Thyroid gland (tissue), 4 donors: ENCODE measurements around the gene ACAP2. TPM values are rescaled to one million over a fixed set of nuclear protein-coding genes. Genes with fewer than 3 reads are reported as not detected.
A peak's percentile ranks its signal among the peaks of the same experiment; 100 is the strongest.

Experiments
- DNase-seq, 2 donors: peaks; one replicate each; pipeline ENCODE4 v3.0.0-alpha.2; 2019
- H3K27ac ChIP-seq, 3 donors: fragments of 200-600 bp; sonication (generic); 1 replicate in 2 of 3; 2 replicates in 1 of 3; pipeline ENCODE4 v1.5.1; 2016 to 2019; ENCODE audit warnings: mild to moderate bottlenecking in 1 of 3, moderate library complexity in 1 of 3
- H3K27me3 ChIP-seq: fragments of 200-600 bp; sonication (generic); one replicate; pipeline ENCODE4 v1.5.1; 2019
- H3K36me3 ChIP-seq, 2 donors: fragments of 200-600 bp; sonication (generic); one replicate each; pipeline ENCODE4 v1.5.1; 2016 to 2019
- H3K4me1 ChIP-seq, 2 donors: fragments of 200-600 bp; sonication (generic); one replicate each; pipeline ENCODE4 v1.5.1; 2017 to 2019
- H3K4me3 ChIP-seq, 3 donors: fragments of 200-600 bp; sonication (generic); replicated peaks in 1 of 3; 1 replicate in 2 of 3; 2 replicates in 1 of 3; pipeline ENCODE4 v1.5.1; 2016; ENCODE audit warnings: mild to moderate bottlenecking in 1 of 3
- H3K9me3 ChIP-seq: fragments of 200-600 bp; sonication (generic); one replicate; pipeline ENCODE4 v1.5.1; 2017
- POLR2A ChIP-seq, 2 donors: fragments of 450-650 bp; IDR thresholded peaks; one replicate each; pipeline ENCODE4 v1.6.1; 2017; ENCODE audit warnings: antibody characterized with exemption in 2 of 2, mild to moderate bottlenecking in 2 of 2, moderate library complexity in 1 of 2
- WGBS, 2 donors: methylation state at CpG; one replicate each; pipeline ENCODE4 v1.1.5; 2017; 5-methylcytosine and 5-hydroxymethylcytosine counted together
- intact Hi-C: fragments of 100-400 bp; cut with DNase I; formaldehyde crosslinking; loops from one replicate; pipeline ENCODE4 v1.15.1; 2023
- total RNA-seq, 4 donors: library from RNA; depleted of rRNA; stranded (reverse); fragments of >200 nt; gene quantifications; one replicate each; pipeline ENCODE4 v1.2.3, GENCODE V29; 2016
- TF ChIP-seq, protein P1 (sequence below), 6 experiments: fragments of 200-600 bp in 3 of 6; fragments of 450-650 bp in 3 of 6; sonication (generic) in 3 of 6; IDR thresholded peaks; one replicate each; pipeline ENCODE4 v1.5.1; 2016 to 2019; ENCODE audit warnings: antibody characterized with exemption in 6 of 6, mild to moderate bottlenecking in 2 of 6, inconsistent platforms in 1 of 6, moderate library complexity in 1 of 6

Gene ACAP2
- total RNA-seq, 4 donors from 2014 or later = 61.7 to 685 (median 71.3) TPM

DNA sequence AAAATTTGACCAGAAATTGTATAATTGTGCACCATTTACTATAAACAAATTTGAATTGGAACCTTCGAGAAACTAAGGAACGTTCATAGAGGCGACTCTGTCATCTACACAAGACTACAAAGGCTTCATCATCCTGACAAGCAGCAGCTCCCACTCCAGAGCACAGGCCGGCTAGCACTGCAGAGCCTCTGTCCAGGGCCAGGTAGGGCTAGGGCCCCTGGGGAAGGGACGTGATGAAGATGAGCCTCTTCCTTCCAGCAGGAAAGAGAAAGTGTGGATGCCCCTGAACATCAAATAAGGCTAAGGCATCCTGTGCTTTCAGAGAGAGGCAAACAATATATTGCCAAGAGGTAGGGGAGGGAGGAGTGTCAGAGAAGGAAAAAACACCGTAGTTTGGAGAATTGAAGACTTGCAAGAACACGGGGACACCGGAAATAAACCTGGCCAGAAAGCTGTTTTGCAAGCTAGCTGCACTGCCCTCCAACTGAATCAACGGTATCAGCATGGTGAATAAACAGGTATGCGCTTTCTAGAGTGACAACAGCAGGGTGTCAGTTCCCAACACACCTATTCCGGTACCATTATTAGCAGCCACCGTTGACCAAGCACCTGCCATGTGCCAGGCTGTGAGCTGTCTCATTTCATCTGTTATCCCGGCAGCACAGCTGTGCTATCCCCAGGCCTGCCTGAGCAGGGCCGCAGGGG is 184.2 kb downstream of the ACAP2 start:
- TF ChIP-seq, protein P1, sequence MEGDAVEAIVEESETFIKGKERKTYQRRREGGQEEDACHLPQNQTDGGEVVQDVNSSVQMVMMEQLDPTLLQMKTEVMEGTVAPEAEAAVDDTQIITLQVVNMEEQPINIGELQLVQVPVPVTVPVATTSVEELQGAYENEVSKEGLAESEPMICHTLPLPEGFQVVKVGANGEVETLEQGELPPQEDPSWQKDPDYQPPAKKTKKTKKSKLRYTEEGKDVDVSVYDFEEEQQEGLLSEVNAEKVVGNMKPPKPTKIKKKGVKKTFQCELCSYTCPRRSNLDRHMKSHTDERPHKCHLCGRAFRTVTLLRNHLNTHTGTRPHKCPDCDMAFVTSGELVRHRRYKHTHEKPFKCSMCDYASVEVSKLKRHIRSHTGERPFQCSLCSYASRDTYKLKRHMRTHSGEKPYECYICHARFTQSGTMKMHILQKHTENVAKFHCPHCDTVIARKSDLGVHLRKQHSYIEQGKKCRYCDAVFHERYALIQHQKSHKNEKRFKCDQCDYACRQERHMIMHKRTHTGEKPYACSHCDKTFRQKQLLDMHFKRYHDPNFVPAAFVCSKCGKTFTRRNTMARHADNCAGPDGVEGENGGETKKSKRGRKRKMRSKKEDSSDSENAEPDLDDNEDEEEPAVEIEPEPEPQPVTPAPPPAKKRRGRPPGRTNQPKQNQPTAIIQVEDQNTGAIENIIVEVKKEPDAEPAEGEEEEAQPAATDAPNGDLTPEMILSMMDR (IDR thresholded peaks at IDR 0.05) = no peak
- no peak for TF ChIP-seq POLR2A (IDR thresholded peaks at IDR 0.05)
- Histone ChIP-seq H3K27ac (peak overlapping the region in 2 of 3 donors; percentile 72 to 87), H3K4me3 (no peak overlapping the region), H3K9me3 (no peaks in the 10 kb centered on the region), H3K36me3 (no peaks in the 10 kb centered on the region), H3K4me1 (peaks cover 6 to 19% of the 10 kb centered on the region in 2 donors), H3K27me3 (no peaks in the 10 kb centered on the region)
- WGBS, 2 donors = 78 to 86% methylated on average over 13 to 14 of the region's 14 CpGs
- DNase-seq = no peak
- intact Hi-C loops = loop anchor here (5.0 to 10.0 kb wide), 3 partner anchors 144 to 576 kb away; no protein-coding TSS in a partner anchor

DNA sequence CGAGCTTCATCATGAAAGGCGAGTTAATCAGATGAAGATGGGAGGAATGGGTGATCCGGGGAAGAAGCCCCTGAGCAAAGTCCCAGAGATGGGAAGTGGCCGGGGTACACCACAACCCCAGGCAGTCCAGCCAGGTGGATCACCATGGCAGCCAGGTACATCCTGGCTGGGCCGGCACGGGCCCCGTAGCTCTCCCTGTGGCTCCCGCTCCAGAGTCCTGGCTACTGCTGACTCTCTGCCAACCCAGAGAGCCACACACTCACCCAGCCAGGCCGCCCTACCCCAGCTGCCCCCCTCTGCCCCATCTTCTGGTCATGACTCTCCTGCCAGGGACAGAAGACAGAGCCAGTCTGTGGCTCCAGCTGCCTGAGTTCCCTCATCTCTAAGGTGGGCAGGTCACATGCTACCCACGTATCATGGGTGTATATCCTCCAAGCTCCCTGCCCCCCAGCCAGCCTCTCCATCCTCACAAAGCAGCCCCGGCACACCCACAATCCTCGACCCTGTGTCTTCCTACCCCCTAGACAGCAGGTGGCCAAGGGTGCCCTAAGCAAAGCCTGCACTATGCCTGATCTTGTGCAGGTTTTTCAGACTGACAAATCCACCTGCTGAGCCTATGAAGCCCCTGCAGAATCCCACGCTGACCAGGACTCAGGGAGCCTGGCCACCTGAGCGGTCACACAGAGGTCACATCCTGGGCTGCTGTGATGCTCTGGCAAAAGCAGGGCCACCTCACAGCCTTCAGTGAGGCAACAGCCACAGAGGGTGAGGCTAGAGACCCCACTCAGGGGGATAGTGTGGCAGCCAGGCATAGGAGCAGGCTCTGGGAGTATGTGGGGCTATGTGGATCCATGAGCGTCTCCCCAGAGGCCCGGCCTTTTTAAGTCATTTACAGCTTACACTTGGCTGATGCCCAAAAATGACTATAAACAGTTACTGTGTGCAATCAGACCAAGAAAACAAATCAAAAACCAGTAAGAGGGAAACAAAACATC is 185.1 kb downstream of the ACAP2 start:
- WGBS, 2 donors = 93 to 97% methylated on average over 10 to 16 of the region's 16 CpGs
- no peak for DNase-seq
- no peak overlapping the region for H3K27ac ChIP-seq
- H3K36me3 ChIP-seq = no peaks in the 10 kb centered on the region
- no peak for TF ChIP-seq POLR2A (IDR thresholded peaks at IDR 0.05)
- TF ChIP-seq, protein P1 (IDR thresholded peaks at IDR 0.05) = no peak
- intact Hi-C loops = loop anchor here (5.0 to 10.0 kb wide), 3 partner anchors 143 to 575 kb away; no protein-coding TSS in a partner anchor
- no peak overlapping the region for H3K4me3 ChIP-seq
- no peaks in the 10 kb centered on the region for H3K9me3 ChIP-seq
- no peaks in the 10 kb centered on the region for H3K27me3 ChIP-seq
- H3K4me1 ChIP-seq = peaks cover 6 to 19% of the 10 kb centered on the region in 2 donors

DNA sequence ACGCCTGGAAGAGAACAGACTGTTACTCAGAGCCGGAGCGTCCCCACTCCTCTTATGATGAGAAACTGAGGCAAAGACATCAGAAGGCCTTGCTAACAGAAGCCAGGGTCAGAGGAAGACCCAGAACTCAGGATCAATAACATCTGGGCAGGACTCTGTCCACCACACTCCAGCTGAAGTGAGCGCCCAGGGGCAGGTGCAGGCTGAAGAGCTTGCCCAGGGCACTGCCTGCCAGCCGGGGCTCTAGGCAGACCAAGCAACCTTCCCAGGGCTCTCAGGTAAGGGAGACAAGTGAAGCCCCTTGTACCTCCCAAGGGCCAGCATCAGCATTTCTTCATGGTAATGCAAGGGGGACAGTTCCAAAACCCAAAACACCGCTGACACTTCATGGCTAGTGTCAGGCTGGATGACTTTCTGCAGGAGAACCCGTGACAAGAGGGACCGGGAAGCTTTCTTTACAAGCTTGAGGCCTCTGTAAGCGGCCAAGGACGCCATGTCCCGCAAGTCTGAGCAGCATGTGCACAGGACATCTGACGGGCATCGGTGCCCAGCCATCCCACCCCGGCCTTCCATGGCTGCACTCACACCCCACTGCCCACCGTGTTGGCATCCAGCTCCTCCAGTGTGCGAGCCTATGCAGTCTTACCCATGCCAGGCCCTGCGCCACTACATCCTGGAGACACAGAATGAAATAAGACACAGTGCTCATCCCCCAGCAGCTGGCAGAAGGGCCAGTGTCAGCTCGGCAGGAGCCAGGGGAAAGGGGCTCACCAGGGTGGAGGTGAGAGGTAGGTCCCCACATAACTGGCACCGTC is 186.0 kb downstream of the ACAP2 start:
- TF ChIP-seq, protein P1 (IDR thresholded peaks at IDR 0.05) = no peak
- TF ChIP-seq POLR2A (IDR thresholded peaks at IDR 0.05) = no peak
- 96% methylated on average over 13 to 19 of the region's 19 CpGs for WGBS, 2 donors
- Histone ChIP-seq H3K9me3 (no peaks in the 10 kb centered on the region), H3K4me3 (no peak overlapping the region), H3K27me3 (no peaks in the 10 kb centered on the region), H3K27ac (no peak overlapping the region), H3K36me3 (no peaks in the 10 kb centered on the region), H3K4me1 (peaks cover 6 to 19% of the 10 kb centered on the region in 2 donors)
- no peak for DNase-seq
- intact Hi-C loops = loop anchor here (5.0 to 10.0 kb wide), 3 partner anchors 142 to 575 kb away; no protein-coding TSS in a partner anchor

DNA sequence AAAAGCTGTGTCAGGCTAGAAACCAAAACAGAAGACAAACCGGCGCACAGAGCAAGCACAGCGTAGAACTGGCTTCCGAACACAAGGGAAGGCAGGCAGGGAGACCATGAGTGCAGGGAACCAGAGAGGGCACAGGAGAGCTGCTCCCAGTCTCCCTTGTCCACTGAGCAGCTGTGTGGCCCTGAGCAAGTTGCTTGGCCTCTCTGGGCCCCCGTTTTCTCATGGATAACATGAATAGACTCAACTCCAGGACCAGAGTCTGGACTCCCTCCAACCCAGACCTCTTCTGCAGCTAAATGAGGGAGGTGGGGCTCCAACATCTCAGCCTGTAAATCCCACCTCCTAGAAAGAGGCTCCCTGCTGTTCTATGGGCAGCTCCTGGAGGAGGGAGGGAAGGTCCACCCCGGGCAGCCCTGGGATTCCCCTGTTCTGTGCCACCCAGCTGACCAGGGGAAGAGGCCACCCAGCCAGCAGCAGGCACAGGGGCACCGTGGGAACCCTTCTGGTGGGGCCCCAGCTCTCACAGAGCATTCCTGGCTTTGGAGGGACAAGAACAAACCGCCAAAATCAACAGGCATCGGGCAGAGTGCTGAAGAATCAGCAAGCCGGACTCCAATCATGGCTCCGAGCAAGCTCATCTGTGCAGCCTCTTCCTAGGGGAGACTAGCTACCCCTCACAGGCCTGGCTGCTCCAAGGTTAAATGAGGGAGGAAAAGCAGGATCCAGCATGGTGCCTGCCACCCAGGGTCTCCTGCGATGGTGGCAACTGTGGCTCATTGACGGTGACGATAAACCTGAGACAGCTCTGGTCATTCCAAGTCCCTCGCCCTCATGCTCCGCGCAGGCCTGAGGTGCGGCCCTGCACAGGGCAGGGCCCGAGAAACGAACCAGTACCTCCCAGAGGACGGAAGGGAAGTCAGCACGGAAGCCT is 187.0 kb downstream of the ACAP2 start:
- 84 to 86% methylated on average over 18 to 21 of the region's 22 CpGs for WGBS, 2 donors
- Histone ChIP-seq H3K36me3 (no peaks in the 10 kb centered on the region), H3K27ac (no peak overlapping the region), H3K4me3 (no peak overlapping the region), H3K27me3 (no peaks in the 10 kb centered on the region), H3K4me1 (peaks cover 6 to 17% of the 10 kb centered on the region in 2 donors), H3K9me3 (no peaks in the 10 kb centered on the region)
- intact Hi-C loops = loop anchor here (5.0 to 10.0 kb wide), 3 partner anchors 141 to 574 kb away; no protein-coding TSS in a partner anchor
- DNase-seq = no peak
- TF ChIP-seq, protein P1 (IDR thresholded peaks at IDR 0.05) = no peak
- no peak for TF ChIP-seq POLR2A (IDR thresholded peaks at IDR 0.05)
